ENCODE measurements around the gene TRIO.

Gene TRIO

DNA sequence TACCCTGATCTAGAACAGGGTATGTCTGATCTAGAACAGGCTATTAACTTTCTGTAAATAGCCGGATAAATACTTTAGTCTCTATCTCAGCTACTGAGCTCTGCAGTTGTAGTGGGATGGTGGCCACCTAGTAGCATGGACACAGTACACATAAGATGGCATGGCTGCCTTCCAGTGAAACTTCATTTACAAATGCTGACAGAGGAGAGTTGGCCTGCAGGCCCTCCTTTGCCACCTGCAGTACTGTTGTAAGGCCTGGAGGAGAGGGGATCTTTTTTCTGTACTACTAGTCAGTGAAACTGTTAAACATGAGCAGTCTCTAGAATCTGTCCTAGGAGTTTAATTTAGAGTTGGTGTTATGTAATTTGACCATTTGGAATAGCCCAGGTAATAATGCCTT is 86.0 kb downstream of the TRIO start:
- DNase-seq = no peak

DNA sequence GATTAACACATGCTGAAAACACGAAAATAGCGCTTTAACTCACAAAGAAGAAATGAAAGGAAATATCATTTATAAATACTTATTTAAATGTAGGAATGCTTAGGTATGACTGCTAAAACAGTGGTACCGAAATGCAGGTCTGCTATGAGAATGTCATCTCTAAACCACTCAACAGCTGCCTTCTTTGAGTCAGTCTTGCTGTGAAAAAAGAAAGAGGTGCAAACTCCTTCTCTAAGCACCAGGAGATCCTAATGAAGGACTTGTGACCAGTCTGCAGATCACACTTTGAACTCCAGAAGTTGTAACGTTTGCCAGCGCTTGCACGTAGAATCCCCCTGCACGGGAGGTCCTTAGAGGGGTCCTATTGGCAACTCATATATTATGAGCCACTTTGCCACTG is 86.6 kb downstream of the TRIO start:
- DNase-seq = no peak

DNA sequence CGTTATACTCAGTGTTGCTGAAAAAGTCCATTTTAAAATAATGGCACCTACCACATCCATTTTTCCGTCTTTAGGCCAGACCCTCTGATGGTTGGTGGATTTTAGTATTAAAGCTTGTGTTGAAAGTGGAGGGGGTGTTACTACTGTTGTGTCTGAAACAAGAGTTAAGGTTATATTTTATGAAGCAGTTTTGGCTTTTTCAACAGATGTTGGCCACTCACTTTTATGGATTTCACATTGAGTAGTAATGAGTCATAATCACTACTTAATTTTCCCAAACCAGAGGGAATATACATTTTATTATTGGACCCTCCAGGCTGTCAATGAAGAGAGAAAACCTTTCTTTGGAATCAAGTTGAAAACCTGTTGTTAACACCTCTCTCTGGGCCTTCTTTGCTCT is 88.0 kb downstream of the TRIO start:
- no peak for DNase-seq

- DNase-seq = no peak
These were observed 88.7 kb downstream of the TRIO start for GRCh38 chr5:14231890-14232289.

DNA sequence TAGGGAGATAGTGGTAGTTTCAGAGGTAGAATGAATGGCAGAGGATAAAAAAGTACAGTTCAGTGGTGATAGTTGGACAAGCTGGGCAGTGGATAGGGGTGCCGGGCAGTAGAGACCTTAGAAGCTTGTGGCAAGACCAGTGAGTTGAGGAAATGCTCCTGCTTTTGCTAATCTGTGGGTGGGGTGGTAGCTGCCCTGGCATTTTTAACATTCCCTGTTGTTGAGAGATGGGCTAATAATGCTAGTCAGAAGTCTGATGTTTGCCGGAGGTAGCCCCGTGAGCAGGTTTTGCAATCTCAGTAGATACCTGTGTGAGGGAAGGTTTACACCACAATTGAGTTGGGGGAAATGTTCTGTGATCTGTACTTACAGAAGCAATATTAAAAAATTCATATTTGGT is 91.1 kb downstream of the TRIO start:
- no peak for DNase-seq

DNA sequence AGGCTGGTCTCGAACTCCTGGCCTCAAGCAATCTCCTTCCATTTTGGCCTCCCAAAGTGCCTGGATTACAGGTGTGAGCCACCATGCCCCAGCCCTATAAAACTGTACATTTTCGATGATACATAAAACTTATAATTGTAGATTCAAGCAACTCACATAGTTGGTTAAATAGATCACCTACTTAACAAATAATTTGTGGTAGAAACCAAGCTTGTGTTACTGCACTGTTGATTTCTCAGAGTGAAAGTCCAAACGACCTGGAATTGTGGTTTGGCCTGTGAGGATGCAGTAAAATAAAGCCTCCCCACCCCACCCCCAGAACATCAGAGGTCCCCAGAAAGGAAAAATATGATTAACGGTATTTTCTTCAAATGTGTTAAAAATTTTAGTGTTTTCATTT is 92.7 kb downstream of the TRIO start:
- no peak for DNase-seq

DNA sequence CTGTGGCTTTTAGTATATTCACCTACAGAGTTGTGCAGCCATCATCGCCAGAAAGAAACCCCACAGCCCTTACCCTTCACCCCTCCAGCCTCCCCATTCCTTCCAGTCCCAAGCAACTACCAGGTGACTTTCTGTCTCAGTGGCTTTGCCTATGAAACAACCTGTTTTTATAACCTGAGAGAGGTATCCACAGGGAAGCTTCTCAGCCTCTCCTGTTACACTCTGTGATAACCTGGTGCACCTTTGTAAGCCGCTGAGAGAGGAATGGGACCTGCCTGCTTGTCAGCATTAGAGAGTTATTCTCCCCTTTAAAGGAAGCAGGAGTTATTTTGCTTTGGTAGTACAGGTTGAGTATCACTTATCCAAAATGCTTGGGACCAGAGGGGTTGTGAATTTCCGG is 93.6 kb downstream of the TRIO start:
- no peak for DNase-seq

- DNase-seq = no peak
These were observed 94.4 kb downstream of the TRIO start for GRCh38 chr5:14237317-14238086.

- DNase-seq = no peak
These were observed 95.1 kb downstream of the TRIO start for GRCh38 chr5:14238272-14238671.

DNA sequence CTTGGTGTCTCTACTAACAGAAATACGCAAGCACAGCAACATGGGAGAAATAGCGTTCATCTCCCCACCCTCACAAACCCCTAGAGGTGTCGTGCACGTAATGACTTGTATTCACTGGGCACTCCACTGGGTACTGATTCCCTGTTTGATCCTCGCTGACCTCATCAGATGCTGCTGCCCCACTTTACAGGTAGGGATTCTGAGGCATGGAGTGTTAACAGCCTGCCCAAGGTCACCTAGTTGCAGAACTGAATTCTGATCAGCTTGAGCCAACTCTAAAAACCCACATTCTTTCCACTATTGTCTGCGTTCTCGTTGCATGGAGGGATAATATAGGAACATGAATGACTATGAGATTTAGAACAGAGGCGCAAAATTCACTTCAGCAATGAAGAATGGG is 96.3 kb downstream of the TRIO start:
- no peak for DNase-seq

DNA sequence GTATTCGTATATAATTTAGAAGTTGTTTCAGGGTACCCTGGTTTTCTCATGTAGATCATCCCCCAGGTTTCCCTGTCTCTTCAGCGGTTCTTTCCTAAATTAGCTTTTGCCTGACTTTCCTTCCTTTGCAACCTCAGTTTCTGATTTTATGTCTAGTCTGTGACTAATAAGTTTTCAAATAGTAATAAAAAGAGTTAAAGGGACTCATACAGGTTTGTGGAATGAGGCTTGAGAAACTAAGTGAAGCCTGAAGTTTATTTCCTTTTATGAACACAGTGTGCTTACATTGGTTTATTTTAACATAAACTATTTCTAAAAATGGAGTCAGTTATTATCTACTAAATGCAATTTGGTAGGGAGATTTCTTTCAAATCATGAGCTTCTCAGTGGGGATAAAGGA is 96.8 kb downstream of the TRIO start:
- no peak for DNase-seq

- no peak for DNase-seq
These were observed 97.2 kb downstream of the TRIO start for GRCh38 chr5:14240359-14240758.

GRCh38 chr5:14241141-14241540 is 98.0 kb downstream of the TRIO start:
- DNase-seq = no peak

- DNase-seq = no peak
These were observed 99.3 kb downstream of the TRIO start for GRCh38 chr5:14242447-14242846.

GRCh38 chr5:14242871-14243383 is 99.8 kb downstream of the TRIO start:
- no peak for DNase-seq

DNA sequence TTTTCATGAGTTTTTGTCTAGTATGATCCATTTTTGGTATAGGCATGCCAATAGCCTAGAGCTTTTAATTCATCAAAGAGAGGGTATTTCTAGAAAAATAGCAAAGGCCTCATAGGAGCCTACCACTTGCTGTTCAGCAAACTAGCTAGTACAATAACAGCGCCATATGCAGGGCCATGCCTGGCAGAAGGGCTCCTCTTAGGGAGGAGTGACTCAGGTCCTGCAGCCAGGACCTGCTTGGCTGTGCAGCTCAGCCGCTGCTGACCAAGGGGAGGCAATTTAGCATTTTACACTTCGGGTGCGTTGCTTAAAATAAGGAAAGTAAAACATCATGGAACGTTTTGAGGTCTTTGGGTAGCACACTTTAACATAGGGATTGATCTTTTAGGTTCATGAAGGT is 100.6 kb downstream of the TRIO start:
- DNase-seq = no peak

- no peak for DNase-seq
These were observed 101.6 kb downstream of the TRIO start for GRCh38 chr5:14244721-14245120.

DNA sequence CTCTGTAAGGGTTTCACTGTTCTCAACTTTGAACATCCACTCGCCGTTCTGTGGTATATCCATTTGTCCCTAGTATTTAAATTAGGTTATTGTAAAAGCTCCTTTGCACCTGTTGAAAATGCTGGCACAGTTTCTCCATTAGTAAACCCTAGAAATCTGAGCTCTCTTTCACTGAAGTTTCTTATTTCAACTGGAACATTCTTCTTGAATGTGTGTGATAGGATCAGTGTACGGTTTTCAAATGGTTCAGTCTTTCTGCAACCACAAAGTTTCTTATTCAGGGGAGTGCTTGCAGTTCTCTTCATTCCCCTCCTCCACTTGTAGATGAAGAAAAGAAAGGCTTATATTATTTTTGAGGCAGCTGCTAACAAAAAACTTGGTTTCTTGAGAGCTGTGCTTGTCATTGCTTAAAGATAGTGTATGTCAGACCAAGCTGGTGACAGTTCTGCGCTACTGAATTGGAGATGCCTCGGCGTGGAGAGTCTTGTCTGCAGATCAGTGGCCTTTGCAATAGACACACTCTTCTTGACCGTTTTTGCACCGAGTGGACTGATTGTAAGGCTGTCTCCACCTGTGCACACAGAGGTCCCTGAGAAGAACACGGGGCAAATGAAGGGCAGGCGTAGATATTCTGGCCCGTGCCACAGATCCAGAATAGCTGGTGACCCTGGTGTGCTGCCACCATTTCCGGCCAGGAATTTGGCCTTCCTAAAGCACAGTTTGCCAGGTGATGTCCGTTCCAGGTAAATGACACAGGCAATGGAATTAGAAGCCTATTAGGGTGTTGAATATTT is 102.2 kb downstream of the TRIO start:
- no peak for DNase-seq

DNA sequence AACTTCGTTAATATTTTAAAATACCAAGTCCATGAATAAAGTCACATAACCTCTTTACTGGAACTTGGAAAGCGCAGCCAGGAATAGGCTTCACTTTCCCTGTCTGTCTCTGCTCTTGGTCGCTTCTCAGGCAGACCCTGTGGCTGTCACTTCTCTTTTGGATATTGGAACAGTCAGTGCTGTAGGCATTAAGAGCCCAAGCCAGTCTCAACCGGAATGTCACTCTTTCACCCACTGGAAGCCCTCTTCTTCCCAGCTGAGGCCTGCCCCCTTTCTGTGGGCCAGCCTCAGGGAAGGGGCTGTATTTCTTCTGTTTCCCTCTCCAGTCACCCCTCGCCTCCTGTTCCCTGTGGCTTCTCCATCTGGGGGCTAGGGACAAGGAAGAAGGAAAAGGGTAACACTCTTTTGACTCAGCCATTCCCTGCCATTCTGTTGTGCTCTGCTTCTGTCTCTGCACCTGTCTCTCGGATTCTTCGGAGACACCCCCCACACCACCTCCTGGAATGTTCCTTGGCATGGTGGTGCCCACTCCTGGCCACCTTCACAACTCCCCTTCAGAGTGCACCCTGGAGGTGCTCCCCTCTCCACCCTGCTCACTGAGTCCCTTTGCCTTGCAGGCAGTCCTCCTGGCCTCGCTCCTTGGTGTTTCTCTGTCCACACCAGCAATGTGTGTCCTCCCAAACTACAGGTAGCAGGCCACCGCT is 103.4 kb downstream of the TRIO start:
- DNase-seq = no peak

GRCh38 chr5:14247054-14247386 is 103.9 kb downstream of the TRIO start:
- no peak for DNase-seq

DNA sequence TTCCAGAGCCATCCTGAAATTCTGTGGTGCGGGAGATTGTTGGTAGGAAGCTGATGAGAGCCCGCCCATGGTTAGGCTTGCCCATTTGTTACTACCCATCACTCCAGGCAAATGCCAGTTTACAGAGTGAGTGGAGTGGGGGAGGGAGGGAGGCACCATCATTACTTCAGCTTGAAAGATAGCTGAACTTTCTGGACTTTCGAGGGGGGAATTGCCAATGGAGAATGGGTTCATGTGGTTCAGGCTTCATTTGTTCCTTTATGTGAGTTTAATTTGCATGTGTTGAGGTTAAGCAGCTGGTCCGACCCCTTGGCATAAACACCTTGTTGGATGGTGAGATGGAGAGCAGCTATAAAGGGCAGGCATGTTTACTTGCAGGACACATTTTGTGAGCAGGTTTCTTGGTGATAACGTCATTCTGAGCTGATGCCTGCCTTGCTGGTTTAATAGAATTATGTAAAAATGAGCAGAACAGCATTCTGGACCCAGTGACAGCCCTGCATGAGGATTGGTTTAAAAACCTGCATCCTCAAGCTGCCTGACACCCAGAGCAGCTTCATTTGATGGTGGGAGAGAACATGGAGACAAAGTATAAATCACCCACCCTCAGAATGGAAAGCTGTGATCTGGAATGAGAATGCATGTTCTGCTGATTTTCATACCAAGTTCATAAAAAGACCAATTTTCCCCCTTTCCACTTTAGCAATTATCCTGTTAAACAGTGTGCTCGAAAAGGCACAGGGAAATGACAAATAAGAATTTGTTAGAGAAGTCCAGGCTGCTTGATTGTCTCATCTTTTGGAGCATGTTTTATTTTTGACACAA is 106.3 kb downstream of the TRIO start:
- no peak for DNase-seq

GRCh38 chr5:14250084-14250695 is 107.0 kb downstream of the TRIO start:
- peak; percentile 82 for DNase-seq
